Hepatocyte (in vitro differentiated cells): Measurements from ENCODE around the gene HNRNPK.

ENCODE experiments used
- CTCF ChIP-seq: fragments of 200-600 bp; sonication (generic); IDR thresholded peaks from 2 replicates; pipeline ENCODE4 v1.5.1; 2016; ENCODE audit warnings: antibody characterized with exemption, mild to moderate bottlenecking; ENCODE audit not compliant: poor library complexity
- EZH2 ChIP-seq: fragments of 200-600 bp; sonication (generic); IDR thresholded peaks from 2 replicates; pipeline ENCODE4 v1.6.1; 2016; ENCODE audit warnings: antibody characterized with exemption, mild to moderate bottlenecking, borderline replicate concordance
- EZH2phosphoT487 ChIP-seq: fragments of 200-600 bp; sonication (generic); IDR thresholded peaks from one replicate; pipeline ENCODE4 v1.6.1; 2018; ENCODE audit warnings: antibody characterized with exemption, mild to moderate bottlenecking, low read depth, moderate library complexity; ENCODE audit not compliant: unreplicated experiment, severe bottlenecking

DNA sequence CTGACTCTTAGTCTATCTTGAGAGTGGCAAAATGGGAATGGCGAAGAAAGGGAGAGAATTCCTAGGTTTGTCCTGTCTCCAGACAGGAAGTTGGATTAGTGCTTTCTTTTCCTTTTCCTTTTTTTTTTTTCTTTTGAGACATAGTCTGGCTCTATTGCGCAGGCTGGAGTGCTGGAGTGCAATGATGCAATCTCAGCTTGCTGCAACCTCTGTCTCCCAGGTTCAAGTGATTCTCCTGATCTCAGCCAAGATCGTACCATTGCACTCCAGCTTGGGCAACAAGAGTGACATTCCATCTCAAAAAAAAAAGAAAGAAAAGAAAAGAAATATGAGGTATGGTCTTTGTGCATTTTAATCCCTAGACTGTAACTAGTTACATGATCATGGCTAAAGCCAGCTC, 46.2 kb downstream of the HNRNPK start:
- TF ChIP-seq CTCF (no peak), EZH2 (no peak), EZH2phosphoT487 (no peak)
